Colonic mucosa (tissue), 4 donors: Measurements from ENCODE around the gene CDC27. TPM values are rescaled to one million over a fixed set of nuclear protein-coding genes. Genes with fewer than 3 reads are reported as not detected.

Source experiments
- DNase-seq: peaks from one replicate; pipeline ENCODE4 v3.0.0-alpha.2; 2020
- H3K27ac ChIP-seq: fragments of 200-600 bp; one replicate; pipeline ENCODE4 v1.8.0; 2021
- H3K27me3 ChIP-seq: fragments of 200-600 bp; one replicate; pipeline ENCODE4 v1.8.0; 2021
- H3K36me3 ChIP-seq: fragments of 200-600 bp; one replicate; pipeline ENCODE4 v1.8.0; 2021
- H3K4me1 ChIP-seq: fragments of 200-600 bp; one replicate; pipeline ENCODE4 v1.8.0; 2021; ENCODE audit warnings: mild to moderate bottlenecking
- H3K4me3 ChIP-seq: fragments of 200-600 bp; one replicate; pipeline ENCODE4 v1.8.0; 2021
- H3K9ac ChIP-seq, 2 donors: one replicate each; pipeline ENCODE4 v1.7.0; 2013; ENCODE audit warnings: control low read depth in 2 of 2, low read depth in 2 of 2, low read length in 2 of 2
- H3K9me3 ChIP-seq: fragments of 200-600 bp; one replicate; pipeline ENCODE4 v1.8.0; 2021
- intact Hi-C: fragments of 100-400 bp; cut with DNase I; formaldehyde crosslinking; loops from one replicate; pipeline ENCODE4 v1.14.1; 2022
- total RNA-seq, 2 donors: library from RNA; stranded (reverse); fragmentation: NEBNext Ultra II Directional in 1 of 2; extraction: Animal tissue kit (Norgen Biotek cat#: 25700) in 1 of 2; gene quantifications; one replicate each; pipeline ENCODE4 v1.2.1, GENCODE V29; 2021
- TF ChIP-seq, protein P1 (sequence below): fragments of 200-600 bp; IDR thresholded peaks from one replicate; pipeline ENCODE4 v1.8.0; 2022; ENCODE audit warnings: antibody characterized with exemption, mild to moderate bottlenecking
- donor health status: healthy.
- donor health status: DM: no; HTN: no; CAD: no.
- donor health status: DM: no; HTN: no; CAD: no.

CDC27 gene
- total RNA-seq, 2 donors from 2014 or later, result 60.4 to 65.5 TPM

DNA sequence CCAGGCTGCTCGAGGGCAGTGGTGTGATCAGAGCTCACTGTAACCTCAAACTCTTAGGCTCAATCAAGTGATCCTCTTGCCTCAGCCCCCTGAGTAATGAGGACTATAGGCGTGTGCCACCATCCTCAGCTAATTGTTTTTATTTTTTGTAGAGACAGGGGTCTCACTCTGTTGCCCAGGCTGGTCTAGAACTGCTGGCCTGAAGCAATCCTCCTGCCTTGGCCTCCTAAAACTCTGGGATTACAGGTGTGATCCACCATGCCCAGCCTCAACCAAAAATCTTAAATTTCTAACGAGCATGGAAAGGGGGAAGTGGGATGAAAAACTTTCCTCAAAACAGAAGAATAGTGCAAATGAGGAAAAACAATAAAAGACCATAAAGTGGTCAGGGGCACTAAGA lies 92.8 kb downstream of the CDC27 start:
- H3K4me3 ChIP-seq, result no peak overlapping the region
- H3K27me3 ChIP-seq, result no peaks in the 10 kb centered on the region
- H3K36me3 ChIP-seq, result no peaks in the 10 kb centered on the region
- no peak for DNase-seq
- no peaks in the 10 kb centered on the region for H3K4me1 ChIP-seq
- intact Hi-C loops, result no loop called here
- TF ChIP-seq, protein P1, sequence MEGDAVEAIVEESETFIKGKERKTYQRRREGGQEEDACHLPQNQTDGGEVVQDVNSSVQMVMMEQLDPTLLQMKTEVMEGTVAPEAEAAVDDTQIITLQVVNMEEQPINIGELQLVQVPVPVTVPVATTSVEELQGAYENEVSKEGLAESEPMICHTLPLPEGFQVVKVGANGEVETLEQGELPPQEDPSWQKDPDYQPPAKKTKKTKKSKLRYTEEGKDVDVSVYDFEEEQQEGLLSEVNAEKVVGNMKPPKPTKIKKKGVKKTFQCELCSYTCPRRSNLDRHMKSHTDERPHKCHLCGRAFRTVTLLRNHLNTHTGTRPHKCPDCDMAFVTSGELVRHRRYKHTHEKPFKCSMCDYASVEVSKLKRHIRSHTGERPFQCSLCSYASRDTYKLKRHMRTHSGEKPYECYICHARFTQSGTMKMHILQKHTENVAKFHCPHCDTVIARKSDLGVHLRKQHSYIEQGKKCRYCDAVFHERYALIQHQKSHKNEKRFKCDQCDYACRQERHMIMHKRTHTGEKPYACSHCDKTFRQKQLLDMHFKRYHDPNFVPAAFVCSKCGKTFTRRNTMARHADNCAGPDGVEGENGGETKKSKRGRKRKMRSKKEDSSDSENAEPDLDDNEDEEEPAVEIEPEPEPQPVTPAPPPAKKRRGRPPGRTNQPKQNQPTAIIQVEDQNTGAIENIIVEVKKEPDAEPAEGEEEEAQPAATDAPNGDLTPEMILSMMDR, result no peak
- no peak overlapping the region for H3K27ac ChIP-seq
- no peak overlapping the region for H3K9ac ChIP-seq
- no peaks in the 10 kb centered on the region for H3K9me3 ChIP-seq

DNA sequence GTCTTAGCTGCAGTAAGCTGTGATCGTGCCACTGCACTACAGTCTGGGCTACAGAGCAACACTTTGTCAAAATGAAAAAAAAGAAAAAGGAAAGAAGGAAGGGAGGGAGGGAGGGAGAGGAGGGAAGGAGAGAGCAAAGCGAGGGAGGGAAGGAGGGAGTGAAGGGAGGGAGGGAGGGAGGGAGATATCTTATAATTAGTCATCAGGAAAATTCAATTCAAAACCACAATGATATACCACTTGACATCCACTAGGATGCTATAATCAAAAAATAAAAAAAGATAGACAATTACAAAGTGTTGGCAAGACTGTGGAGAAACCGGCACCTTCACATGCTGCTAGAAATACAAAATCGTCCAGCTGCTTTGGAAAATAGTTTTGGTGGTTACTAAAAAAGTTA lies 93.8 kb downstream of the CDC27 start:
- no peaks in the 10 kb centered on the region for H3K9me3 ChIP-seq
- no peaks in the 10 kb centered on the region for H3K36me3 ChIP-seq
- intact Hi-C loops, result no loop called here
- no peaks in the 10 kb centered on the region for H3K4me1 ChIP-seq
- DNase-seq, result no peak
- H3K27me3 ChIP-seq, result no peaks in the 10 kb centered on the region
- H3K4me3 ChIP-seq, result no peak overlapping the region
- H3K9ac ChIP-seq, result no peak overlapping the region
- TF ChIP-seq, protein P1, result no peak
- H3K27ac ChIP-seq, result no peak overlapping the region

DNA sequence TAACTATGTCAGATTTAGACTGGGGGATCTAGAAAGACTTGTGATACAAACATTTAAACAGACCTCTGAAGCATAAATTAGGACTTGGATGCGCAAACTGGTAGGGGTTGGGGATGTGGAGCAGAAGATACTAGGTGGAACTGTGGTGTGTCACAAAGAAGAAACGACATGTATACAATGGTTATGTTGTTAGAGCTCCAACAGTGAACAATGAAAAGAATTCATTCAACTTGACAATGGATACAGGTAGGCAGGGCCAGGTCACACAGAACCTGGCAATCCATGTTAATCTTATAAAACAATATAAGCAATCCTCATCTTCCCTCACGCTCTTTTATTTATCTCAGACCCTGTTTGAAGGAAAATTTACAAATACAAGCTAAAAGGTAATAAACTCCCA lies 102.0 kb downstream of the CDC27 start:
- TF ChIP-seq, protein P1, result no peak
- no peak for DNase-seq
- Histone ChIP-seq H3K27ac (no peak overlapping the region), H3K9me3 (no peaks in the 10 kb centered on the region), H3K27me3 (no peaks in the 10 kb centered on the region), H3K4me1 (no peaks in the 10 kb centered on the region), H3K9ac (no peak overlapping the region), H3K36me3 (no peaks in the 10 kb centered on the region), H3K4me3 (no peak overlapping the region)
- intact Hi-C loops, result no loop called here

DNA sequence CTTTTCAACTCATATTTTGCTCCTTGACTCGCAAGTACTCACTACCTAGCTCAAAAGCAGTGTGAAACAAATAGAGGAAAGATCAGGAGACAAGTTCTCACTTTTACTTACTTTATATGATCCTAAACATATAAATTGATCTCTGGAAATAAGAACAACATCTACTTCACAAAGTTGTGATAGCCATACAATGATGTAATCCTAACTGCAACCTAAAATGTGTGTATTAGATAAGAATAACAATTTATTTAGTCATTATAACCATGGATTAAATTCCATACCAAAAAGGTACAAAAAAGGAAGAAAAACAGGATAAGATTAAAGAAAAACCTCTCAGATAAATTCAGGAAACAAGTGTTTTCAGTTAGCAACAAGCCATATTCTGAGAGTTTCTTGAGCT lies 103.4 kb downstream of the CDC27 start:
- Histone ChIP-seq H3K9ac (no peak overlapping the region), H3K4me1 (no peaks in the 10 kb centered on the region), H3K4me3 (no peak overlapping the region), H3K27me3 (no peaks in the 10 kb centered on the region), H3K36me3 (no peaks in the 10 kb centered on the region), H3K27ac (no peak overlapping the region), H3K9me3 (no peaks in the 10 kb centered on the region)
- intact Hi-C loops, result no loop called here
- DNase-seq, result no peak
- TF ChIP-seq, protein P1, result no peak

DNA sequence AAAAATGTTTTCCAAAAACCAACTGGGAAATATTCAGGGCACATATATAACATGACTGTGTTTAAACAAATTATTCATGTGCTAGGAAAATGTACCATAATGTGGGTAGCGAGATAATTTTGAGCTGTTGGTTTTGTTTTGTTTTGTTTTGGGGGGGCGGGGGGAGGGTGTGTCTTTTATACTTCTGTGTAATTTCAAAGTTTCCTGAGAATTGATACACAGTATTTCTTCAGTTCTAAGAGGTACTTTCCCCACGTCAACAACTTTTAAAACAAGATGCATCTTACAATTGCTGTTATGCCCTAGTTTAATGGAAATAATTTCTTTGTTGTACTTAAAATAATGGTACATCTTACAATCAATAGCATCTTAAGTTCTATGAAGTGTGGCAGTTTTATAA lies 110.3 kb downstream of the CDC27 start:
- H3K27me3 ChIP-seq, result no peaks in the 10 kb centered on the region
- no peak overlapping the region for H3K27ac ChIP-seq
- TF ChIP-seq, protein P1, result no peak
- H3K36me3 ChIP-seq, result no peaks in the 10 kb centered on the region
- H3K9me3 ChIP-seq, result no peaks in the 10 kb centered on the region
- H3K4me1 ChIP-seq, result no peaks in the 10 kb centered on the region
- intact Hi-C loops, result no loop called here
- no peak overlapping the region for H3K4me3 ChIP-seq
- DNase-seq, result no peak
- no peak overlapping the region for H3K9ac ChIP-seq

DNA sequence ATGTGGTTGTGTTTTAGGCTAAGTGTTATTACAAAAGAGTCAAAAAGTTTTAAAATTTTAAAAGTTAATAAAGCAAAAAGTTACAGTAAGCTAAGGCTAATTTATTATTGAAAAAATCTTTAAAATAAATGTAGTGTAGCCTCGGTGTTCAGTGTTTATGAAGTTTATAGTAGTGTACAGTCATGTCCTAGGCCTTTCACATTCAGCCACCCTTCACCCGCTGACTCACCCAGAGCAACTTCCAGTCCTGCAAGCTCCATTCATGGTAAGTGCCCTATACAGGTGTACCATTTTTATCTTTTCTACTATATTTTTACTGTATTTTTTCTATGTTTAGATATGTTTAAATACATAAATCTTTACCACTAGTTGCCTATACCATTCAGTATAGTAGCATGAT lies 111.5 kb downstream of the CDC27 start:
- TF ChIP-seq, protein P1, result no peak
- no peaks in the 10 kb centered on the region for H3K4me1 ChIP-seq
- intact Hi-C loops, result no loop called here
- no peak overlapping the region for H3K27ac ChIP-seq
- no peak overlapping the region for H3K4me3 ChIP-seq
- DNase-seq, result no peak
- no peaks in the 10 kb centered on the region for H3K36me3 ChIP-seq
- no peak overlapping the region for H3K9ac ChIP-seq
- no peaks in the 10 kb centered on the region for H3K27me3 ChIP-seq
- no peaks in the 10 kb centered on the region for H3K9me3 ChIP-seq
